ES-I3 (cell line): ENCODE data around the gene MED26.
"Not testable (repeated sequence)": the region's sequence is repeated elsewhere in the genome, so short reads cannot be mapped to it uniquely, and the experiment has no call there.

Experiments
- H3K36me3 ChIP-seq: 2 replicates; pipeline ENCODE4 v1.6.1; 2013; ENCODE audit warnings: mild to moderate bottlenecking, low read length, control low read depth, moderate library complexity; ENCODE audit not compliant: insufficient read depth
- H3K4me1 ChIP-seq: 2 replicates; pipeline ENCODE4 v1.6.1; 2013; ENCODE audit warnings: mild to moderate bottlenecking, control low read depth, low read length; ENCODE audit not compliant: insufficient read depth
- H3K9ac ChIP-seq: 2 replicates; pipeline ENCODE4 v1.6.1; 2013; ENCODE audit warnings: low read depth, mild to moderate bottlenecking, low read length, moderate library complexity
- H3K9me3 ChIP-seq: 2 replicates; pipeline ENCODE4 v1.6.1; 2013; ENCODE audit warnings: mild to moderate bottlenecking, low read length, moderate library complexity; ENCODE audit not compliant: control insufficient read depth, insufficient read depth

The MED26 gene

DNA sequence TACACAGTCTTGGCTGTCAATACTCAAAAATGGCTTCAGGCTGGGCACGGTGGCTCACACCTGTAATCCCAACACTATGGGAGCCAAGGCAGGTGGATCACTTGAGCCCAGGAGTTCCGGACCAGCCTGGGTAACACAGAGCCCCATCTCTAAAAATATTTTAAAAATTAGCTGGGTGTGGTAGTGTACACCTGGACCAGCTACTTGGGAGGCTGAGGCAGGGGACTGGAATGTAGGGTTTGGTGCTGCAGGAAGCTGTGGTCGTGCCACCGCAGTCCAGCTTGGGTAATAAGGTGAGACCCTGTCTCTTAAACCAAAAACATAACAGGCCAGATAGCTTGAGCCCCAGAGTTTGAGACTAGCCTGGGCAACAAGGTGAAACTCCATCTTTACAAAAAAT is 79.0 kb downstream of the MED26 start:
- H3K4me1 ChIP-seq: no peaks in the 10 kb centered on the region
- no peaks in the 10 kb centered on the region for H3K9me3 ChIP-seq
- no peak overlapping the region for H3K9ac ChIP-seq
- H3K36me3 ChIP-seq: no peaks in the 10 kb centered on the region; the same call in 1 of the 2 replicates

- H3K36me3 ChIP-seq: peaks cover 6% of the 10 kb centered on the region
- H3K9me3 ChIP-seq: no peaks in the 10 kb centered on the region
- 0 out of 2 replicates have a peak, but pooled peaks cover 4% of the 10 kb centered on the region for H3K4me1 ChIP-seq
- H3K9ac ChIP-seq: no peak overlapping the region
Observed at GRCh38 chr19:16544473-16545231, 83.4 kb downstream of the MED26 start.

DNA sequence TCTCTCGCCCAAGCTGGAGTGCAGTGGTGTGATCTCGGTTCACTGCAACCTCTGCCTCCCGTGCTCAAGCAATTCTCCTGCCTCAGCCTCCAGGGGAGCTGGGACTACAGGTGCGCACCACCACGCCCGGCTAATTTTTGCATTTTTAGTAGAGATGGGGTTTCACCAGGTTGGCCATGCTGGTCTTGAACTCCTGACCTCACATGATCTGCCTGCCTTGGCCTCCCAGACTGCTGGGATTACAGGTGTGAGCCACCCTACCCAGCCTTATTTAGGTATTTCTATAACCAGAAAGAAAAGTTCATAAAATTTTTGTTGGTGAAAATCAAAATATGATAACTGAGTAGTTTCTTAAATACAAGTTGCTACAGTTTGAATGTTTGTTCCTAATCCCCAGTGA is 84.3 kb downstream of the MED26 start:
- not testable (repeated sequence) for H3K9ac ChIP-seq, H3K4me1 ChIP-seq, H3K36me3 ChIP-seq, H3K9me3 ChIP-seq

GRCh38 chr19:16542910-16543472 is 85.0 kb downstream of the MED26 start:
- H3K36me3 ChIP-seq: peaks cover 6% of the 10 kb centered on the region
- no peaks in the 10 kb centered on the region for H3K9me3 ChIP-seq
- H3K9ac ChIP-seq: peak overlapping the region; percentile 100
- 0 out of 2 replicates have a peak, but pooled peaks cover 4% of the 10 kb centered on the region for H3K4me1 ChIP-seq

DNA sequence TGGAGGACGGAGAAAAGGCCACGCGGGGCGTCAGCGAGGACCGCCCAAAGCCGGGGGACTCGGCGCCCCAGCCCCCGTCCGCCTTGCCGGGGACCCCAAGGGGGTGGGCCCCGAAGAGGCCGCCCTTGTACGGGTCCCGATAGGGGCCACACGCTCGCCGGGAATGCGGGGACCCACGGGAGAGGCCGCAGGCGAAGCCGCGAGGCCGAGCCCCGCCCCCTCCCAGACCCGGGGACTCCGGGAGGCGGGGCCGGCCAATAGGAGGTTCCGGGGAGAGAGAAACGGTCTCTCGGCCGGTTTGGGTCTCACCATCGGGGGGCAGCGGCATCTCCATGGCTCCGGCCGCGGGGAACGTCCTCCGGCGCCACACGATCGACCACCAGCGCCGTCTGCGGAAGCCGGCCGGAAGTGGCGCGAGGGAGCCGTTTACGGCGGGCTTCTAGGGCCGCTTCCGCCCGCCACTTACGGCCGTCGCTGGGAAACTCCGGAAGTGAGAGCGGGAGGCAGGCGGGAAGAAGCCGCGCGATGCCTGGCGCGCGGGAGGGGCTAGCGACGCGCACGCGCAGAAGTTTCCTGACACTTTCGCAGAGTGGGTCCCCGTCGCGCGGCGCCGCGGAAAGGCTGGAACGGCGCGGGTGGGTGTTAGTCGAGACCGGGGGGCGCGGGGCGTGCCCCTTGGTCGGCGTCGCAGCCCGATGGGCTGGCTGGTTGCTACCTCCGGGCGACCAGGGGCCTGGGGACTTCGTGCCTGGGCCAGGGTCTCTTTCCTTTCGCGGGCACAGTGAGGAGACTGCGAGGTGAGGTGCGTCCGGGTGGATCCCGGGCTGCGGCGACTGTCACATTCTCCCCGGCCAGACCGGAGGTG is 85.7 kb downstream of the MED26 start, which contains the start of gene CHERP:
TSS of gene CHERP (minus strand) at position 393 of the 865 bp plus-strand sequence. CDS start at position 334, 59 bp downstream.
- Histone ChIP-seq H3K36me3 (peaks cover 12% of the 10 kb centered on the region), H3K9me3 (no peaks in the 10 kb centered on the region), H3K4me1 (0 out of 2 replicates have a peak, but pooled peaks cover 4% of the 10 kb centered on the region), H3K9ac (peak within 1 kb of the TSS; percentile 100)

GRCh38 chr19:16541526-16542044 is 86.4 kb downstream of the MED26 start:
- H3K4me1 ChIP-seq: 0 out of 2 replicates have a peak, but pooled peaks cover 4% of the 10 kb centered on the region
- peaks cover 12% of the 10 kb centered on the region for H3K36me3 ChIP-seq

DNA sequence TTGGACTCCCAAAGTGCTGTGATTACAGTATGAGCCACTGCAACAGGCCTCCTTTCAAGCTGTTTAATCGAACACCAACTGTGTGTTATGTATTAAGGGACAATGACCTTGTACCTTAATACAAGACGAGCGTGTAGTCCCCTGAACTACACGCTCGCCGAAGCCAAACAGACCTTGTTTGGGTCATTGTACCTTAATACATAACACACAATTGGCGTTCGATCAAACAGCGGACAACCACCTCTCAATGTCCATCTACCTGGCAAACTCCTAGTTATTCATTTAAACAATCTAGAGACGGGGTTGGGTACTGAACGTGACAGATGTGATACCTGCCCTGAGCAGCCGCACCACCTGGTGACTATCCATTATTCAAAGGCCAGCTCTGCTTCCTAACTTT is 87.1 kb downstream of the MED26 start:
- H3K36me3 ChIP-seq: peaks cover 12% of the 10 kb centered on the region
- H3K9ac ChIP-seq: peak overlapping the region; percentile 100; the same call in 1 of the 2 replicates

More at GRCh38 chr19:16541526-16542044, 86.4 kb downstream of the MED26 start:
- H3K9me3 ChIP-seq: no peaks in the 10 kb centered on the region
- peak overlapping the region; percentile 100 for H3K9ac ChIP-seq

DNA sequence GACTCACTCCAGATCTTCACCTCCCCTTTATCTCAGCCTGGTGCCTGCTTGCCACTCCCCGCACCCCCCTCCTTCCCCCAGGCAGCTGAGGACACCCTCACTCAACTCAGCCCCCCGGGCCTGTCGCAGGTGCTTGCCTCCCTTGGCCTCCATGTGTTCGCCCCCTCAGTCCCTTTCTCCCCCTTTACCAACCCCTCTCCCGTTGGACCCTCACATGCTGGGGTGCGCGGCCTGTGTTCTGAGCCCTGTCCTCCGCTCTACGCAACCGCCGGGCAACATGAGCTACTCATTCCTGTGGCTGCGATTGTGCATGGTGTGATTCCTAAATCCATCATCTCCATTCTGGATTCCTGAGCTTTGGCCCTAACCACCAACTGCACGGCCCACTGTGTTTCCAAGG is 90.9 kb downstream of the MED26 start:
- no peak overlapping the region for H3K9ac ChIP-seq
- H3K4me1 ChIP-seq: 0 out of 2 replicates have a peak, but pooled peaks cover 4% of the 10 kb centered on the region
- no peaks in the 10 kb centered on the region for H3K9me3 ChIP-seq
- peaks cover 19% of the 10 kb centered on the region for H3K36me3 ChIP-seq

More for the DNA sequence above, 87.1 kb downstream of the MED26 start:
- Histone ChIP-seq H3K4me1 (0 out of 2 replicates have a peak, but pooled peaks cover 4% of the 10 kb centered on the region), H3K9me3 (no peaks in the 10 kb centered on the region)

GRCh38 chr19:16536130-16536529 is 91.9 kb downstream of the MED26 start:
- Histone ChIP-seq H3K9me3 (no peaks in the 10 kb centered on the region), H3K4me1 (0 out of 2 replicates have a peak, but pooled peaks cover 4% of the 10 kb centered on the region), H3K9ac (no peak overlapping the region), H3K36me3 (peaks cover 20% of the 10 kb centered on the region)

DNA sequence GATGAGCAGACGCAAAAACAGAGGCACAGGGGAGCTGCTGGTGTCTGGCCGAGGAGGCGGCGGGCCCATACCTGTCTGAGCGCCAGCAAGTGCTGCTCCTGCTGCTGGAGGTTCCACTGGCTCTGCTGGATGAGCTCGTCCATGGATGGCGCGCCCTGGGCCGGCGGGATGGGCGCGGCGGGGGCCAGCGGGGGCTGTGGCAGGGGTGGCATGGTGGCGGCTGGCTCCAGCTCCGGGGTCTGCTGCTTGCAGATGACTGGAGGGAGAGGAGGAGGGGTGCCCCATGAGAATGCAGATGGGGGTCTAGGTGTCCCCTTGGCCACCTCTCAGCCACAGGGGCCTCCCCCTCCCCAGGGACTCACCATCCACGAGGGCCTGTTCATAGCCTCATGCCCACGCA is 92.6 kb downstream of the MED26 start:
- Histone ChIP-seq H3K9ac (no peak overlapping the region), H3K9me3 (no peaks in the 10 kb centered on the region), H3K36me3 (peaks cover 18% of the 10 kb centered on the region)

DNA sequence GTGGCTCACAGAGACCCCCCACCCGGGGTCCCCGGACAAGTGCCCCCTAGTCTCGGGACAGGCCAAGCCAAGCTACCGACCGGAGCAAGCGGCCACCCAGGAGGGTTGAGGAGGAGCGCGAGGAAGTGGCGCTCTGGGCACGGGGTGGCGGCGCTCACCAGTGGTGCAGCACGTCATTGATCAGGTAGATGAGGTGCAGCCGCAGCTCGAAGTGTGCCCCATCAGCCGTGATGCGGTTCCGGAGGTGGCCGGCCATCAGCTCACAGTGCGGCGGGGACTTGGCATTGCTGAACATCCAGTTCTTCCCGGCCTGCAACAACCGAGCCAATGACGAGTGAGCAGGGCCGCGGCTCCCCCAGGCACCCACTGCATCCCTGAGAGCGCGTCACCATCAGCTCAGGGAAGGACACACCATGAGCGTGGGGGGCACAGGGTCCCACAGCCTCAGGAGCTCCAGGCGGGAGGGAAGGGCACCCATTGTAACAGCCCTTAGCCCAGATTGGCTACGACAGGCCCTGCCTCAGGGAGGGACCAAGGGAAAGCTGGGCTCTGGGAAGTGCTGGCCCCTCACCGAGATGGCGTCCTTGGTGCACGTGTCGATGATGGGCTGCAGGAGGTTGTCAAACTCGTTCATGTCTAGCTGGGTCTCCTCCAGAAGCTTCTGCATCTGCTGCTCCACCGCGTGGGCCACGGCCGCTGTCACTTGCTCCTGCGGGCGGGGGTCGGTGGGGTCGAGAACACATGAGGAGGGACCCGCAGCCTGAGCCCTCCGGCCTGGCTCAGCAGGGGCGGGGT is 95.4 kb downstream of the MED26 start:
- H3K36me3 ChIP-seq: peaks cover 18% of the 10 kb centered on the region

More for the DNA sequence above, 92.6 kb downstream of the MED26 start:
- no peaks in the 10 kb centered on the region for H3K4me1 ChIP-seq

DNA sequence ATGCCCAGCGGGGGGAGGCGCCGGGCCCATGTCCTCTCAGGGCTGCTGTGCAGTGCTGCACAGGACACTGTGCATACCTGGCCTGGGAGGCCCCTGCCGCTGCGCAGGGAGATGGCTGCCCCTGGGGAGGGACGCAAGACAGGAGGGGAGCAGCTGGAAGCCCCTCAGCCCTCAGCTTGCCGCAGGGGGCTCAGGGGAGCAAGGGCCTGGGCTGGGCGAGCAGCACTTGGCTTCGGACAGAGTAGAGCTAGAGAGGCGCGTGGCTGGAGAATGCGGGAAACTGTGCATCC is 96.7 kb downstream of the MED26 start:
- no peaks in the 10 kb centered on the region for H3K4me1 ChIP-seq
- H3K36me3 ChIP-seq: peaks cover 26% of the 10 kb centered on the region
- no peaks in the 10 kb centered on the region for H3K9me3 ChIP-seq
- H3K9ac ChIP-seq: no peak overlapping the region

More for the DNA sequence above, 95.4 kb downstream of the MED26 start:
- H3K4me1 ChIP-seq: no peaks in the 10 kb centered on the region
- H3K9me3 ChIP-seq: no peaks in the 10 kb centered on the region
- no peak overlapping the region for H3K9ac ChIP-seq

- H3K4me1 ChIP-seq: no peaks in the 10 kb centered on the region
- H3K9ac ChIP-seq: no peak overlapping the region
- H3K36me3 ChIP-seq: peaks cover 26% of the 10 kb centered on the region
- H3K9me3 ChIP-seq: no peaks in the 10 kb centered on the region
Observed at GRCh38 chr19:16530540-16531379, 97.2 kb downstream of the MED26 start.
